ENCODE results near the gene ZNF641.

DNA sequence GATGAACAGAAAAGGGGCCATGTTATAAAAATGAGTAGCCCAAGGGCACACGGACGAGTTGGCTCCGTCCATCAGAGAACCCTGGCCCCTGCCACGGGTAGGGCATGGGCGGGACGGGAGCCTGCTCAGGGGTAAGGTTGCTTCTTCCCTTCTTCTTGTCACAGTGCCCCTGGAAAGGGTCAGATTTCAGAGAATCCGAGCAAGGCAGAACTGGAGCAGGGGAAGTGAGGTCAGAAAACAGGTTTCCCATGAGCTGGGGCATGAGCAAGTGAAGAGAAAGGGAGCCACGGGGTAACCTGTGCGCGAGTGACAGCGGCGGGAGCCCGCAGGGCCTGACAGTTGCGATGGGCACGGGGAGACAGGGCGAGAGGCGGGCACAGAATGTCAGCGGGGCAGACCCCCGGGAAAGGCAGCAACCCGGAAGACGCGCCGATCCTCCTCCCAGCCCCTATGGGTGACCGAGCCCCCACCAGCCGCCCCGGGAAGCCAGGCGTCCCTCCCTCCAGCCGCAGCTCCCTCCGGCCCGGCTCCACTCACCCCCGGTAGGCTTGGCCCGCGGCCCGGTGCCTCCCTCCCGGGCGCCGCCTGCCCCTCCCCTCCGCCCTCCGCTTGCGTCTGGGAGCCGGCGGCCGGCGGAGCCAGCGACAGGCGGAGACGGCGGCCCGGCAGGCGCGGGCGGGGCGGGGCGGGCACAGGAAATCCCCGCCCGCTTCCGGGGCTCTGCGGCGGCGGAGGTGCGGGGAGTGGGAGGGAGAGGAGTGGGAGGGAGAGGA lies at the start of gene ZNF641:
- TF ChIP-seq POLR2A (IDR thresholded peaks at IDR 0.05; ENCODE audit: low read depth, low read length) = peak; percentile 65; the same call in 1 of the 2 replicates
- no peak for TF ChIP-seq POLR2AphosphoS5 (IDR thresholded peaks at IDR 0.05; ENCODE audit: low read depth, low read length)
- TF ChIP-seq TAF1 (IDR thresholded peaks at IDR 0.05; ENCODE audit: borderline replicate concordance, low read depth, low read length) = no peak
